GM12878 (cell line): ENCODE data around the gene CDKN1B.

Source experiments
- DPF2 ChIP-seq: fragments of 450-650 bp; IDR thresholded peaks from 2 replicates; pipeline ENCODE4 v1.6.1; 2017; ENCODE audit warnings: mild to moderate bottlenecking
- JUNB ChIP-seq: IDR thresholded peaks from 2 replicates; pipeline ENCODE4 v1.6.1; 2016; ENCODE audit warnings: antibody characterized with exemption, mild to moderate bottlenecking
- KAT2A ChIP-seq: conservative IDR thresholded peaks from 2 replicates; pipeline ENCODE4 v1.6.1; 2011; ENCODE audit warnings: low read depth, low read length; ENCODE audit not compliant: control insufficient read depth
- RCOR1 ChIP-seq: conservative IDR thresholded peaks from 2 replicates; pipeline ENCODE4 v1.6.1; 2012; ENCODE audit warnings: low read depth, low read length, improper control_type of control experiment
- SRF ChIP-seq, 2 experiments: IDR thresholded peaks; 2 replicates each; pipeline ENCODE4 v1.6.1; 2011; ENCODE audit warnings: low read depth in 2 of 2, low read length in 2 of 2, mild to moderate bottlenecking in 1 of 2, moderate library complexity in 1 of 2
- USF2 ChIP-seq: IDR thresholded peaks from 2 replicates; pipeline ENCODE4 v1.6.1; 2011; ENCODE audit warnings: low read depth, low read length, improper control_type of control experiment, borderline replicate concordance
- YY1 ChIP-seq: IDR thresholded peaks from 2 replicates; pipeline ENCODE4 v1.6.1; 2011; ENCODE audit warnings: low read depth, mild to moderate bottlenecking, low read length
- TF ChIP-seq, protein P1 (sequence below): fragments of 450-650 bp; IDR thresholded peaks from 2 replicates; pipeline ENCODE4 v1.6.1; 2016; ENCODE audit warnings: mild to moderate bottlenecking, moderate library complexity, borderline replicate concordance

DNA sequence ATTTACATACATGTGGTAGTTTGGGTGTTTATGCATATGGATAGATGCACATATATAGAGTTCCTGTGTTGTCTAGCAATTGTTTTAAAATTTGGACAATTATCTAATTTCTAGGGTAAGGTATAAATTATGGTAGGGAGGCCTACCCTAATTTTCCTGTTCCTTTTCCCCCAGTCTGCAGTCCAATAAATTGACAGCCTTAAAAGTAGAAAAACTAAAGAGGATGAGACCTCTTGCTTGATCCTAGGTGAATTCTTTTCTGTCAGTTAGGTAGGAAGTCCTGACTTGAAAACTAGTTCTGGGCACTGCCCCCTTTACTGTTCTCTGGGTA, 2.1 kb upstream of the CDKN1B start:
- no peak for TF ChIP-seq DPF2
- peak in 1 of 2 experiments; percentile 35; a peak in 1 of 4 replicates for TF ChIP-seq SRF (IDR thresholded peaks at IDR 0.05; ENCODE audit: low read depth in 2 of 2, low read length in 2 of 2)
- TF ChIP-seq, protein P1, sequence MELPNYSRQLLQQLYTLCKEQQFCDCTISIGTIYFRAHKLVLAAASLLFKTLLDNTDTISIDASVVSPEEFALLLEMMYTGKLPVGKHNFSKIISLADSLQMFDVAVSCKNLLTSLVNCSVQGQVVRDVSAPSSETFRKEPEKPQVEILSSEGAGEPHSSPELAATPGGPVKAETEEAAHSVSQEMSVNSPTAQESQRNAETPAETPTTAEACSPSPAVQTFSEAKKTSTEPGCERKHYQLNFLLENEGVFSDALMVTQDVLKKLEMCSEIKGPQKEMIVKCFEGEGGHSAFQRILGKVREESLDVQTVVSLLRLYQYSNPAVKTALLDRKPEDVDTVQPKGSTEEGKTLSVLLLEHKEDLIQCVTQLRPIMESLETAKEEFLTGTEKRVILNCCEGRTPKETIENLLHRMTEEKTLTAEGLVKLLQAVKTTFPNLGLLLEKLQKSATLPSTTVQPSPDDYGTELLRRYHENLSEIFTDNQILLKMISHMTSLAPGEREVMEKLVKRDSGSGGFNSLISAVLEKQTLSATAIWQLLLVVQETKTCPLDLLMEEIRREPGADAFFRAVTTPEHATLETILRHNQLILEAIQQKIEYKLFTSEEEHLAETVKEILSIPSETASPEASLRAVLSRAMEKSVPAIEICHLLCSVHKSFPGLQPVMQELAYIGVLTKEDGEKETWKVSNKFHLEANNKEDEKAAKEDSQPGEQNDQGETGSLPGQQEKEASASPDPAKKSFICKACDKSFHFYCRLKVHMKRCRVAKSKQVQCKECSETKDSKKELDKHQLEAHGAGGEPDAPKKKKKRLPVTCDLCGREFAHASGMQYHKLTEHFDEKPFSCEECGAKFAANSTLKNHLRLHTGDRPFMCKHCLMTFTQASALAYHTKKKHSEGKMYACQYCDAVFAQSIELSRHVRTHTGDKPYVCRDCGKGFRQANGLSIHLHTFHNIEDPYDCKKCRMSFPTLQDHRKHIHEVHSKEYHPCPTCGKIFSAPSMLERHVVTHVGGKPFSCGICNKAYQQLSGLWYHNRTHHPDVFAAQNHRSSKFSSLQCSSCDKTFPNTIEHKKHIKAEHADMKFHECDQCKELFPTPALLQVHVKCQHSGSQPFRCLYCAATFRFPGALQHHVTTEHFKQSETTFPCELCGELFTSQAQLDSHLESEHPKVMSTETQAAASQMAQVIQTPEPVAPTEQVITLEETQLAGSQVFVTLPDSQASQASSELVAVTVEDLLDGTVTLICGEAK = no peak
- no peak for TF ChIP-seq KAT2A
- TF ChIP-seq RCOR1 = no peak
- TF ChIP-seq YY1 = no peak
- TF ChIP-seq USF2 = no peak
- no peak for TF ChIP-seq JUNB
